HUDEP-2 (cell line): Measurements from ENCODE around the gene GTF3C1.
A peak's percentile ranks its signal among the peaks of the same experiment; 100 is the strongest.
"Not testable (repeated sequence)": the region's sequence is repeated elsewhere in the genome, so short reads cannot be mapped to it uniquely, and the experiment has no call there.

Experiments used
- DNase-seq, 76 experiments: peaks; one replicate each; lab custom pipeline; 2025; ENCODE audit not compliant: unreplicated experiment in 76 of 76; lab: John Stamatoyannopoulos, UW

Gene GTF3C1

DNA sequence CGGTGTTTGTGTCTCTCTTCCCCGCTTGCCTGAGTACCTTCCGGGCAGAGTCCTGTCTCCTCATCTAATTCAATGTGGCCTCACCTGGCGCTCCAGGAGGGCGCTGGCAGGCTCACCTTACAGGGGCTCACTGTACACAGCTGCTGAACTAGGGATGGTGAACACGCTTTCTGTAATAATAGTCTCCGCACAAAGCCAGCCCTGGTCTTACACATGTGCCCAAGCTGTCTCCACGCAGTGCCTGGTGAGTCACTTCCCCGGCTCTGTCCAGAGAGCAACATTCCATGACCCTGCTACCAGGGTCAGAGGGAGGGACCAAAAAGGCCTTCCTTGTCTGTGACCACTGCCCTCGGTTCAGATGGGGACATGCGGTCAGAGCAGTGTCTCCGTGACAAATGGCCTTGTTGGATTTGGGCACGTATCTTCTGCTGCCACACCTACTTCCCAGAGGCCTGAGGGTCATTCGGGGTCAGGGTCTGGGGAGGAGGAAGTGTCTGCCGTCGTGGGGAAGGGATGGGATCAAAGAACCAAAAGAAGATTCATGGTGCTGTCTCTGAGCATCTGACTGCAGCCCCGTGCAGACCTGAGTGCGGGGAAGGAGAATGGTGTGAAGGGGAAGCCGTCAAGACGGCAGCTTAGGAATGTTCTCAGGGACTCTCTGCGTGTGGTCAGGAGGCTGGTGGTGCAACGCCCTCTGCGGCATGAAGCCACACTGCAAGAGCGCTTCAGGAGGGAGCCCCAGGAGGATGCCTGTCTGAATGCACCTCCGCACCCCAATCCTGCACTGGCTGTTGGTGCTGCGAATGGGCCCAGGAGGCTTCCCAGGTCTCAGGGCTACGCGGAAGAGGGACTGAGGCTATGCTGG is 78.9 kb downstream of the GTF3C1 start:
- no peak for DNase-seq

DNA sequence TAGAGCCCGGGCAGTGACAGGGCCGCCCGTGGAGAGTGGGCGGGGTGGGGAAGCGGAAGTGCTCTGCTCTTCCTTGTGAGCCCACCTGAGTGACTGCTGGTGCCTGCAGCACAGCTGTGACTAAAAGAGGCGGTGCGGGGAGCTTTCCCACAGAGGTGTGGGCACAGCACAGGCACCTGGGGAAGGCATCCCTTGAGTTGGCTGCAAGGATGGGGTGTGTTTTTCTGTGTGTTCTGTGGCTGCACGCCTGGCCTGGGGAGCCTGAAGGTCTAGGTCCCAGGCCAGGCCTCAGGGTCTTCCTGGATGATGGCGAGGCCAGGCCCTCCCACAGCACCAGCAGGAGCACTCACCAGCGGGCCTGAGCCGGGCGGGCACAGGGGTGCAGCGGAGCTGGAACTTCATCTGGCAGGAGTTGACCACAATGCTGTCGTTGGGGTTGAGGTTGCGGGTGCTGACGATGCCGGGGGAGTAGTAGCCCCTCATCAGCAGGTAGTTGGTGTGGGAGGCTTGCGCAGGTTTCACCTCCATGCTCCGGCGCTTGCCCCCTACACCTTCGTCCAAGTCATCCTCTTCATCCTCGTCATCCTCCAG is 80.7 kb downstream of the GTF3C1 start:
- DNase-seq: no peak

GRCh38 chr16:27465483-27465879 is 84.2 kb downstream of the GTF3C1 start:
- DNase-seq: no peak

- DNase-seq: no peak
Measured at GRCh38 chr16:27464626-27465482, 84.9 kb downstream of the GTF3C1 start.

DNA sequence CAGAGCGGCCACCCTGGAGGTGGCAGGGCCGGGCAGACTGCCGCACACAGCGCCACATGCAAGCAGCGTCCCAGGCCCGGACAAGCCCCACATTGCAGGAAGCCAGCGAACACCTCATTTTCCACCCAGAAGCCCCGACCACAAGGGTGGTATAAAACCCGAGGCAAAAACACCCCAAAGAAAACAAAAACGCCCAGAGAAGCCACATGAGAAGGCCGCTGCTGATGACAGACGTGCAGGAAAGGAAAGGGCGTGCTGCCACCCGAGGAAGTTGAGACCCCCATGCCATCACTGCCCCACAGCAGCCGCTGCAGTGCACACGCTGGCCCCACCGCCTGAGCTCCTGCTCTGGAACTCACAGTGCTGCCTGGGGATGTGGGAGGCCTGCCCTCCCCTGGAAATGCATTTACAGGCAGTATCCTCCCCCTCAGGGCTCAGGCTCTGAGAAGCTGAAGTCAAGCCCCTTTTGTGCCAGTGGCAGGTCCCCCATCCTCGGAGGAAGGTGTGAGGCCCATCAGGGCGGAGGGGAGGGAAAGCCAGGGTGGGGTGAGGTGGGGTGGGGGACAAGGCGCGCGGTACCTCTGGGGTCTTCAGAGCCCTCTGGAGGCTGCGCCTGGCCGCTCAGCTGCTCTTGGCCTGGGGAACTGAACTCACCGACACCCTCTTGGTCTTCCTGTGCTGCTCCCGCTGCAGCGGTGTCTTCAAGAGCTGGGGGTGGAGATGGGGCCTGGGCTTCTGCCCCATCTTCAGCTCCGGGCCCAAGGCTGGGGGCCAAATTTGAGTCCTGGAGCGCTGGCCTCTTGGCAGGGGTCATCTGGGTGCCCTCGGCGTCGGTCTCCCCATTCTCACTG is 85.7 kb downstream of the GTF3C1 start:
- no peak for DNase-seq

DNA sequence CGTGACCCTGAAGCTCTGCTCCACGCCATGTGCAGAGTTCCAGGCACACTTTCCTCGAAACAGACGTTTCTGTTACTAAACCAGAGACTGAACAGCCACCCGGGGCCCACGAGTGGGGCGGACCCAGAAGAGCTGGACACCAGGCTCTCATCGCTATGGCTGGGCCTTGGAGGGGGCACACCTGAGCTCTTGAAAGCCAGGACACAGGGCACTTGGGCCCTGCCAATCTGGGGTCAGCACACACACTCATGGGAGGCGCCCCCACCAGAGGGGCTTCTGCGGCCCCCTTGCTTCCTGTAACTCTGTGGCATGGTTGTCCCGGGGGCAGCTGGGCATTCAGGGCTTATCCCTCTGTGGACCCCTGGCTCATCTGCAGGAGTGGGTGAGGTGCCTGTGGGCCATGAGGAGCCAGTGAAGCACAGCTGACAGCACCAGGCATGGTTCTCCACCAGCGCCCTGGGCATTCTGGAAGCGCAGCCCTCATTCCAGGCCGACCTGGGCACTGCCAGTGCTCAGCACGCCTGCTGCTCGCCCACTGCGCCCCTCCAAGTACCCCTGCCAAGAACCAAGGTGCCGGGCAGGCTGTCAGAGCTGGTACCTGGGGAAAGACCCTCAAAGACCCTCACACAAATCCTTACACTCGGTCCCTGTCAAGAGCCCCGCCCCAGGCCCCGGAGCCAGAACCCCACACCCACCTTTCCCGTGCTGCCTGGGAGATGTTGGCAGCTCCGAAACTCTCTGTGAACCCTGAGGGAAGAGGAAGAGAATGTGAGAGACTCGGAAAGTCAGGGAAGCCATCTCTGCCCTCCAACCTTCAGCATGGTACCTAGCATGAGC is 86.6 kb downstream of the GTF3C1 start:
- DNase-seq: no peak

DNA sequence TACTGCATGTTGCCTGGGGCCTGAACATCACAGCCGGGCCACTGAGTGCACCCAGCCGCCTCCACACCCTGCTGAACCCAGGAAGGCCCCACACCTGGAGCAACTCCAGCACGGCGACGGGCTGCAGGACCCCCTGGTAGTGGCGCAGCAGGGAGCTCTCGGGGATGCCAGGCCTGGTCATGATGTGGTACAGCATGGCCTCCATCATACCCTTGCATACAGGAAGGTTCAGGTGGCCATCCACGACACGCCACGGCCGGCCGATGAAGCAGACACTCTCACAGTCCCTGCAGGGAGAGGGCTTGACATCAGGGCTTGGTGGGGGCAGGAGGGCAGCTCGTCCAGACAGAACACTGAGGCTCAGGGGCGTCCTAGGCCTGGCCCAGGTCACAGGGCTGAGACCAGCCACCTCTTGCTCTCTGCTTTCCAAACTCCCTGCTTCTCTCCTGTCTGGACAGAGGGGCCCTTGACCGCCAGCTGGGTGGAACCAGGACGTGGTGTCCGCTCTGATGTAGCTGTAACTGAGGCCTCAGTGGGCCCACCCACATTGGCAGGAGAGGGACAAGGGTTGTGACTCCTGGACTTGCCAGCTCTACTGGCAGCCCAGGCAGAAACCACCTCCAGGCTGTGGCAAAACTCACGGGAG is 87.4 kb downstream of the GTF3C1 start:
- no peak for DNase-seq

- no peak for DNase-seq
Measured at GRCh38 chr16:27461483-27462171, 88.1 kb downstream of the GTF3C1 start.

DNA sequence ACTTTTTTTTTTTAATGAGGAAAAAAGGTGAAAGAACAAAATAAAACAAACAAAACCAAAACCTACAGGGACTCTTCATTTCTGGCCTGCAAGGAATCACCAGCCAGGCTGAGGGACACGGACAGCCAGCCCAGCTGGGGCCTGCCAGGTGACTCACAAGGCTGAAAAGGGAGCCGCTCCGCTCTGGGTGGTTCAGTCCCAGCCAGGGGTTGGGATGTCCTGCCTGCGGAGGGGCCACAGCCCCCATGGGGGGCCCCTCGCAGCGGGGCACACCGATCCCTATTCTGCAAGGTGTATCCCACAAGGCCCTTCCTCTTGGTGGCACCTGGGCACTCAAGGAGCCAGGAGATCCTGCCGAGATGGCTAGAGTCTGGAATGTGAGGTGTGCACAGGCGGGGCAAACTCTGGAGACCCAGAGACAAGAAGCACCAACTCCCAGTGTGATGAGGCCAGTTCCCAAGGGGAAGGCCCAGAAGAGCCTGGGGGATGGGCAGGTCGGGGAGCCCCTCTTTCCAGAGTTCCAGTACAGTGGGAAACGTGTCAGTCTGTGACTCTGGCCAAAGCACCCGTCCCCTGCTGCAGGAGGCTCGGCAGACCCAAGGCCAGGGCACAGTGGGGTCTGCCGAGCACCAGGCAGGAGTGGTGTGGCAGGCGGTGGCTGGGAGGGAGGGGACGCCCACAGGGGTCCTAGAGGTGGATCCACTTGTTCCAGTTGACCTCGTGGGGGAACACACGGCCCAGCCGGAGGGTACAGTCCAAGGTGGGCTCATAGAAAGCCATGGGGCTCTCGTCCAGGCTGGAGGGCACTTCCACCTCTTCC is 88.8 kb downstream of the GTF3C1 start:
- DNase-seq: no peak

DNA sequence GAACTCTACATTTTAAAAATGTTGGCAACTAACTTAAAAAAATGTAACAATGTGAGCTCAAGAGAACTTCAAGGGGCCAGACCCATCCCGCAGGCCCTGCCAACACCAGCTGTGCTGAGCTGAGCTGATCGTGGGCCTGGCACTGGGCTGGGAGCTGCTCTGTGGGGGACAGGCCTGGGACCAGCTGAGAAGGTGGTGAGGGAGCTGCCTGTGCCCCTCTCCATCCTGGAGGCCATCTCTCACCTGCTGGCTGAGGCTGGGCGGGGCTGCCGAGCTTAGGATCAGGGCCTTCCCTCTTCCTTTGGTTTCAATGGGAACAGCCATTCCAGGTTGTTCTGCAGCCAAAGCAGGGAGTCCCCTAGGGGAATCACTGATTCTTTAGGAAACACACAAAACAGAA is 89.5 kb downstream of the GTF3C1 start:
- DNase-seq: no peak

DNA sequence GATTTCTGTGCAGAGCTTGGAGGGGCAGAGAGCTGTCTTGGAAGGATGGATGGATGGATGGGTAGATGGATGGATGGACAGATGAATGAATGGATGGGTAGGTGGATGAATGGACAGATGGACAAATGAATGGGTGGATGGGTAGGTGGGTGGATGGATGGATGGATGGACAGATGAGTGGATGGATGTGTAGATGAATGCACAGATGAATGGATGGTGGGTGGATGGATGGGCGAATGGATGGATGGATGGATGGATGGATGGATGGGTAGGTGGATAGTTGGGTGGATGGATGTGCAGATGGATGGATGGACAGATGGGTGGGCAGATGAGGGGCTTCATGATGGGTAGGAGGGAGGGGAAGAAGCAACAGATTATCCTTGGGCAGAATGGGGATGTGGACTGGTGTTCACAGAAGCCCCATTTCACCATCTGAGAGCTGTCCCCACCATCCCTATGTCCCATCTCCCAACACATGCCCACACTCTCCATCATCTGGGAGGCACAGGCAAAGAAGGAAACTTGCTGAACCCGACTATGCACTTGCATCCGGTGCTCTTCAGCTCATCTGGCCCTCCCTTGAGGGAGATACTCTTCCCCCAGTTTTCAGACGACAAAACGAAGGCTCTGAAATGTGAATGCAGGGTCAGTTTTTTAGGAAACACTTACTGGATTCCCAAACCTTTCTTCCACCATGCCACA is 90.6 kb downstream of the GTF3C1 start:
- no peak for DNase-seq

- DNase-seq: no peak
Measured at GRCh38 chr16:27458258-27458657, 91.5 kb downstream of the GTF3C1 start.

DNA sequence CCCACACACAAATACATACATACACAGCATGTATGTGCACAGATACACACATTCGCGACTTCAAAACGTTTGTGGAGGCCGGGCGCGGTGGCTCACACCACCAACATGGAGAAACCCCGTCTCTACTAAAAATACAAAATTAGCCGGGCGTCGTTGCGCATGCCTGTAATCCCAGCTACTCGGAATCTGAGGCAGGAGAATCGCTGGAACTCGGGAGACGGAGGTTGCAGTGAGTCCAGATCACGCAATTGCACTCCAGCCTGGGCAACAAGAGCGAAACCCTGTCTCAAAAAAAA is 92.2 kb downstream of the GTF3C1 start:
- not testable (repeated sequence) for DNase-seq

GRCh38 chr16:27455700-27456099 is 94.0 kb downstream of the GTF3C1 start:
- DNase-seq: no peak

GRCh38 chr16:27453494-27453825 is 96.3 kb downstream of the GTF3C1 start:
- no peak for DNase-seq

DNA sequence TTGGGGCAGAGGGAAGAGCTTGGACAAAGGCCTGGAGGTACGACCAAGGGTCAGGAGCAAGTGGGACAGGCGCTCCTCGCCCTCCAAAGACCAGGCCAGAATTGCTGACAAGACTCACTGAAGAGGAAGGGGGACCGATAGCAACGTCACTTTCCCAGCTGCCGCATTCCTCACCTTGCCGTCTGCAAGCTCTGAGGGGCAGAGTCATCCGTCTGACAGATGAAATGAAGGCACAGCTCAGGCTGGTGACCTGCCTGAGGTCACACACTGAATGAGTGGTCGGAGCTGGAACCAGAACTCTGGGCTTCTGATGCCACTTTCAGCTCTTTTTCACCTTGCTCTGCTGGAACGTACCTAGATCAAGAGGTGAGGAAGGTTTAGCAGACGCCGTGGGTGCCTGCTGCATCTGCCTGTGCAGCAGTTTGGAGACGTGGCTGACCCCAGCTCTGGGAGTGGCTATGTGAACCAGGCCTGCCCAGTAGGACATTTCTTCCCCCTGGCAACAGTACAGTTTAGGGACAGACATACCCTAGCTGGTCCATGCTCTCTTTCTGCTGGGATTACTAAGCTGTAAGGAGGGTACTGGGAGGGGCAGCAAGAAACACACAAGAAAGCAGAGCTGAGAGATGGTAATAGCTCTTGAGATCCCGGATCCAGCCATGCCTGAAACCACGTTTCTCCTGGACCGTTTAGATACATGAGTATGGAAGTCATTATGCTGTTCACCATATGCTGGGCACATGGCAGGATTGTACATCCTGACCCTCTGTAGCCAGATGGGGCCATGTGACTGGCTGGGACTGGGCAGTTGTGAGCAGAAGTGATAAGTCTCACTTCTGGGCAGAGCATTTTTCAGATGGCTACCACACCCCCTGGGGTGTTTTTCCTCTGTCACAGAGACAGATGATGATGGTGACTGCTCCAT is 96.9 kb downstream of the GTF3C1 start:
- peak in 1 of 76 experiments; percentile 10 for DNase-seq

GRCh38 chr16:27450196-27450549 is 99.5 kb downstream of the GTF3C1 start:
- DNase-seq: no peak
